UCSD-AML1 (cell line): ENCODE results near the gene CGNL1.
A peak's percentile ranks its signal among the peaks of the same experiment; 100 is the strongest.

ENCODE experiments used
- DNase-seq: peaks from one replicate; lab custom pipeline; 2025; ENCODE audit not compliant: unreplicated experiment; lab: John Stamatoyannopoulos, UW

The CGNL1 gene

GRCh38 chr15:57495554-57496165 lies 119.4 kb downstream of the CGNL1 start:
- DNase-seq = no peak

GRCh38 chr15:57496594-57496945 lies 120.3 kb downstream of the CGNL1 start:
- no peak for DNase-seq

DNA sequence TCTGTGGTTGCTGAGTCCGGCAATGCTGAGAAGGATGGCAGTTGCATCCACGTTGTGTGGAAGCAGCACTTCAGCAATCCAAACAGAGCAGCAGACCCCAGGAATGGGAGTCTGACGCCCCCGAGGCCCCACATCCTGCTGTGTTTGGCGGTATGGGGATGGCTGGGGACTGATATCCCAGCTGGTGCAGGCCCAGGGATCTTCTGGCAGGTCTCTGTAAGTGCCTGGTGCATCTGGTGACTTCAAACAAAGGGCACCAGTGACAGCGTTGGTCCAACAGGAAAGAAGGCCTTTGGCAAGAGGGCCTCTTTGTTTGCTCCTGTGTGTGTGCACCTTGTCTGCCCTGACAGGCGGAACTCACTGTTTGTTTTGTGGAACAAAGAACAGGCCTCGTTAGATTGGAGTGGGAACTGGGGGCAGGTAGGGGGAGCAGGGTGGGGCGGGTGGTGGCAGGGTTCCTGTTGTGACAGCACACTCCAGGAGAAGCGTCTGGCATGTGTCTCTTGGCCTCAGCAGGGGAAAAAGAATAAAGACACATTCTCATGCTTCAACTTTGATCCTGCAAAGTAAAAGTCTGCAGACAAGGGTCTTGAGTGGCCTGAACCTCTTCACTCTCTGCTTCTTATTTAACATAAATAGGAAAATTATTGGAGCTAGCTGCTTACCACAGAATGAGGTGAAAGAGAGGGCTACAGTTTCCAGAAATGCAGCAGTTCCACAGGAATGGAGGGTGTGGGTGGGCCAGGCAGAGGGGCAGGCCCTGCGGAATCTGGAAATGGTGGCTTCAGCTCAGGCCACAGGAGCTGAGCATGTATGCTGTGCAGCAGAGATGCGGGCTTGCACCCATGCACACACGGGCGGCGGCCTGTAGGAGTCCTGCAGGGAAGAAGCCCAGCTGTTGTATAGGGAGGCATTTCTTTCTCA lies 120.9 kb downstream of the CGNL1 start:
- DNase-seq = no peak

GRCh38 chr15:57500256-57500655 lies 124.0 kb downstream of the CGNL1 start:
- no peak for DNase-seq

DNA sequence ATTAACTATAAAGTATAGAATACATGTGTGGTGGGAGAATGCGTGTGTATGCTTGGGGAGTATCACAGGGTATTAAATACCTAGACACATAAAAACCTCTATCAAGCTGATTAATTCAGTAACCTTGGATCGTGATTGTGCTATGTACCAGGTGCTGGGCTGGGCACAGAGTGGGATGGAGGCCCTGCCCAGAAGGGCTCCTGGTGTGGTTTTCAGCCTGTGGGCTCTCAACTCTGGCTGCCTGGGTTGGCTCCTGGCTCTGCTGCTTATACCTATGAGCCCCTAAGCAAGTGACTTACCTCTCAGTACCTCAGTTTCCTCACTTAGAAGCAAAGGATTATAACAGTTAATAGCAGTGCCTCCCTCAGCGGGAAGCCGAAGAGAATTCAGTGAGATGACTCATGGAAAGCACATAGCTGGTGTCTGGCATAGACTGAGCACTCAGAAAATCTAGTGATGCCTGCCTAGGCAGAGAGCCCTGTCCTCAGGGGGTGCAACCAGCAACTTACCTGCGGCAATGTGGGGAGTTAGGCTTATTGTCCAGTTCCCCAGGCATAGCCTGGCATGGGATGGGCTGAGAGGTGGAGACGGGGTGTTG lies 124.8 kb downstream of the CGNL1 start:
- DNase-seq = no peak

DNA sequence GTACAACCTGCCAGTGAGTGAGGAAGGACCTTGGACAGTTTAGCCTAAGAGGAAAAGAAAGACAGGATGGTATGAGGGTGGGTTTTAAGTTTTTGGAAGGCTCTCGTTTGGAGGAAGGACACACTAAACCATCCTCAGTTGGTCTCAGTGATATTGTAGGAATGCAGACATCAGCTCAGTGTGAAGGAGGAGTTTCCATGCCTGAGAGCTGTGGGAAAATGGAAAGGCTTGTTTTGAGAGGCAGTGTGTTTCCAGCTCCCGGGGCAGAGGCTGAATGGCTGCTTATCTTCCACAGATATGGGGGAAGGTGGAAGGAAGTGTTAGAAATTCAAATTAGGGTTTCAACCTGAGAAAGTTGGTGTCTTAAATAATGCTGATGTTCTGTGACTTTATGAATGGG lies 125.8 kb downstream of the CGNL1 start:
- DNase-seq = no peak

DNA sequence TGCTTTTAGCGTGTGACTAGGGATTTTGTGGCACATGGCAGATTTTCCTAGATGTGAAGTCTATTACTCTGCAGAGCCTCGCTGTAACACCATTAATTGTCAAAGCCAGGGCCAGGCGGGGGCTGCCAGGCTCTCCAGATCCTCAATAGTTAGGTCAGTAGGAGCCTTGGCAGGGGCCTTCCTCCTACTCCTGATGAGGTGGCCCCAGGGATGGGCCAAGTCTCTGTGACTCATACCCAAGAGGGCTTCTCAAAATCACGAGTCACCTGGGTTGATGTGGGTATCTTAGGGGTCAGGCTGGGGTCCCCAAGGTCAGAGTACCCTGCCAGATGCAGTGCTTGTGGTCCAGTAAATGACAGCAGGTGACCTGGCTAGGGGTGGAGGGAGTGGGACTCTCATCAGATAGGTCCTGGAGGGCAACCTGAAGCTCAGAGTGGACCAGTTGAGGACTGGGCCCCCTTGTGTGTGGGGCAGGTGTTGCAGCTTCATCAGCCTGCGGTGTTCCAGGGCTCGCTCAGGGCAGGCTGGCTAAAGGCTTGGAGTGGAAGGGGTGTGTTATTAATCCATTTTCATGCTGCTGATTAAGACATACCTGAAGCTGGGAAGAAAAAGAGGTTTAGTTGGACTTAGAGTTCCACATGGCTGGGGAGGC lies 126.9 kb downstream of the CGNL1 start:
- DNase-seq = peak; percentile 35

DNA sequence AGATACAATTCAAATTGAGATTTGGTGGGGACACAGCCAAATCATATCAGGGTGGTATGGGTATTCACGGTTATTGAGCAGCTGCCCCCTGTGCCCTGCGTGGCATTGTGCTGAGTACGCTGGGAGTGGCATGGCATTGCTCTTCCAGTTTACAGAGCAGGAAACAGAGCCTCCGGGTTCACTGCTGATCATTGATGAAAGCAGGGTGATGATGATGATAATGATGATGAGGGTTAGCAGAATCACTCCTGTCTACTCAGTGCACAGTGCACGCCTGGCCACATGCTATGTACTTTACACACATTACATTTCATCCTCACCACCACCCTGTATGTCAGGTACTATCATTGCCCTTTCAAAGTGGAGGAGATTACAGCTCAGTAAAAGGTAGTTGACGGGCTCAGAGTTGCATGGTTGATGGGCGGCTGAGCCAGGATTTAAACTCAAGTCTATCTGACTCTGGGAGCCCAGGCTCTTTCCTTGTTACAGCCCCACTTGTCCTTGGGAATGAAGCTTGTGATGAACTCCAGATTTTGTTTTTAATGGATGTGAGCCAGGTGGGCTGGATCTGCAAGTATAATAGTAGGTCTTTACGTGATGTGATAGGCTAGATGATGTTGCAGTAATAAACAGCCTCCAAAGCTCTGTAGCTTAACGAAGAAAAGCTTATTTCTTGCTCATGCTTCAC lies 127.8 kb downstream of the CGNL1 start:
- no peak for DNase-seq

- no peak for DNase-seq
These were observed 128.3 kb downstream of the CGNL1 start for GRCh38 chr15:57504599-57504940.

GRCh38 chr15:57505056-57505715 lies 128.9 kb downstream of the CGNL1 start:
- no peak for DNase-seq

DNA sequence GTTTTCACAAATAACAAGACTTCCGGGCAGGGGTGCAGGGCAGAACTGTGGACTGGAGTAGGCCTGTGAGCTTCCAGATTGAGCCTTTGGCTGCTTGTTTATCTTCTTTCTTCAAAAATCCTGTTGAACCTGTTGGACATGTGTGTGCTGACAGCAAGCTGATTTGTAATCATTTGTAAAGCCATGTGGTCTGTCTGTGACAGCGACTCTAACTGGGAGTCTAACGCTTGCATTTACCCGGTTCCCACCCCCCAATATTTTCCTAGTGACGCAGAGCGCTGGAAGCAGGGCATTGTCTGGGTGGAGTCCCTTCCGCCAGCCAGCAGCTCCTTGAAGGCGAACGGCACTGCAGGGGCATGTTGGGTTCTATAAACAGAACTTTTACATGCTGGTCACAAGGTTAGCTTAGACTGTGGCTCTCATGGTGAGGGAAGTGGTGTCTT lies 129.7 kb downstream of the CGNL1 start:
- no peak for DNase-seq

- no peak for DNase-seq
These were observed 130.1 kb downstream of the CGNL1 start for GRCh38 chr15:57506422-57506821.

DNA sequence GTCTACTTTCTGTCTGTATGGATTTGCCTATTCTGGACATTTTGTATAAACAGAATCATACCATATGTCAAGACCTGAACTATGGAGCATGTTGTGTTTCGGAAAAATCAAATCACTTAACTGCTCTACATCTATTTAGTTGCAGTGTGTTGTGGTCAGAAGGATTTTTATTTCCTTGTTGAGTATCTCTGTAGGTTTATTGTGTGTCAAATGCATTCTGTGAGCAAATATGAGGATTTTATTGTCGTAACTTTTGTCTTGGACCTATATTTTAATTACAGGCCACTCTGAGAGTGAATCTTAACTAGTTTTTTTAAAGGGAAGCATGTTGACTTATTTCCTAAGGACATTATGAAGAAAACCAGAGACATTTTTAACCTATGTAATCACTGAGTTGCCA lies 130.8 kb downstream of the CGNL1 start:
- DNase-seq = no peak

DNA sequence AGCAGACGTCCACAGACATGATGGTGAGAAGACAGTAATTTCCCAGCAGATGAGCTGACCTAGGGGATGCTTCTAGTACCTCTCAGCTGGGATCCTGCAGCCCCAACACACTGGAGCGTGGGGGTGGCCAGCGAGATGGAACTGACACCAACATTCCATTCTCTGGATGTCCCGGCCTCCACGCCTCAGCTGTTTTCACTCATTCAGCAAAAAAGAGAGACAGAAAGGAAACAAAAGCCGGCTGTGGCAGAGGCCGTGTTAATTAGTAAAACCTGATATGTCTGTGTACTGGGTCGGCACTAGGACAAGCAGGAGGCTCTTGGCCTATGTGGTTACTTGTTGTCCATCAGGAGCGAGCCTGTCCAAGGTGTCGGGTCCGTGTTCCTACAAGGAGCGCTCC lies 132.8 kb downstream of the CGNL1 start:
- DNase-seq = no peak

GRCh38 chr15:57509965-57510364 lies 133.7 kb downstream of the CGNL1 start:
- DNase-seq = no peak

- no peak for DNase-seq
These were observed 134.3 kb downstream of the CGNL1 start for GRCh38 chr15:57510647-57511046.

GRCh38 chr15:57516327-57517029 lies 140.2 kb downstream of the CGNL1 start:
- no peak for DNase-seq

DNA sequence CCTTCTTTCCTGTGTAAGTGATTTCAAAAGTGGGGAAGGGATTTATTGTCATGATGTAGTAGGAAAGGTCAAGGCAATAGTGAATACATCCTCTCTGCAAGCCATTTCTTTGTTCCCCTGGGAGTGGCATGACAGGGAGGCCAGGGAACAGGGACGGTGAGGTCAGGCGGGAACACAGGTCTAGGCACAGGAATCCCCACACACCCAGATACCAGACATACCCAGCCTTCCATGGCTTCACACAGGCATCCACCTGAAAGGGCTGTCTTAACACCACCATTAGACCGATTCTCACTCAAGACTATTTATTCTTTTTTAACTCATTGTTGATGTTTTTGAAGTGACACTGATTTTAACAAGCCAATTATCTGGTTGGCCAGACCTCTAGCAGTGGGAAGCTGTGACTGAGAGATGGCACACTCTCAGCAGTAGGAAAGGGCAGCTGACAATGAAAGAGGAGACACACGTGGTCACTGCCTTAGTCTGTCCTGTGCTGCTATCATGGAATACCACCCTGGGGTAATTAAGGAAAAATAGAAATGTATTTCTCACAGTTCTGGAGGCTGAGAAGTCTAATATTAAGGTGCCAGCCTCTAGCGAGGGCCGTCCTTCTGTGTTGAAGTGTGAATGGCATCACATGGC lies 140.8 kb downstream of the CGNL1 start:
- no peak for DNase-seq

GRCh38 chr15:57518779-57519405 lies 142.6 kb downstream of the CGNL1 start:
- no peak for DNase-seq
